ENCODE measurements around the gene SLC10A7.

SLC10A7 gene

GRCh38 chr4:146299607-146300006 lies 222.1 kb downstream of the SLC10A7 start:
- no peak for DNase-seq

GRCh38 chr4:146294776-146295175 lies 227.0 kb downstream of the SLC10A7 start:
- DNase-seq, result no peak

- DNase-seq, result no peak
These were observed 229.2 kb downstream of the SLC10A7 start for GRCh38 chr4:146292508-146292907.

GRCh38 chr4:146291313-146291712 lies 230.4 kb downstream of the SLC10A7 start:
- DNase-seq, result no peak

GRCh38 chr4:146288193-146288592 lies 233.5 kb downstream of the SLC10A7 start:
- peak; percentile 80 for DNase-seq

GRCh38 chr4:146285037-146285436 lies 236.7 kb downstream of the SLC10A7 start:
- peak; percentile 35 for DNase-seq

GRCh38 chr4:146283758-146284651 lies 237.7 kb downstream of the SLC10A7 start:
- DNase-seq, result peak; percentile 27

GRCh38 chr4:146282657-146283056 lies 239.1 kb downstream of the SLC10A7 start:
- DNase-seq, result no peak

- no peak for DNase-seq
These were observed 242.8 kb downstream of the SLC10A7 start for GRCh38 chr4:146278986-146279385.

- DNase-seq, result peak; percentile 73
These were observed 246.4 kb downstream of the SLC10A7 start for GRCh38 chr4:146275370-146275769.

- no peak for DNase-seq
These were observed 247.0 kb downstream of the SLC10A7 start for GRCh38 chr4:146274774-146275173.

GRCh38 chr4:146273204-146273901 lies 248.4 kb downstream of the SLC10A7 start:
- DNase-seq, result no peak

- no peak for DNase-seq
These were observed 250.3 kb downstream of the SLC10A7 start for GRCh38 chr4:146271466-146271865.

- DNase-seq, result no peak
These were observed 252.5 kb downstream of the SLC10A7 start for GRCh38 chr4:146269228-146269653.

- DNase-seq, result no peak
These were observed 253.9 kb downstream of the SLC10A7 start for GRCh38 chr4:146267826-146268225.

GRCh38 chr4:146265950-146266490 lies 255.7 kb downstream of the SLC10A7 start:
- no peak for DNase-seq

- no peak for DNase-seq
These were observed 257.9 kb downstream of the SLC10A7 start for GRCh38 chr4:146263793-146264192.

- DNase-seq, result no peak
These were observed 260.7 kb downstream of the SLC10A7 start for GRCh38 chr4:146261041-146261440.

GRCh38 chr4:146260521-146260920 lies 261.2 kb downstream of the SLC10A7 start:
- DNase-seq, result no peak

GRCh38 chr4:146257511-146257910 lies 264.2 kb downstream of the SLC10A7 start:
- DNase-seq, result no peak

GRCh38 chr4:146256328-146256727 lies 265.4 kb downstream of the SLC10A7 start:
- DNase-seq, result no peak

GRCh38 chr4:146255874-146256273 lies 265.9 kb downstream of the SLC10A7 start:
- DNase-seq, result no peak

- no peak for DNase-seq
These were observed 266.3 kb downstream of the SLC10A7 start for GRCh38 chr4:146255463-146255862.
